Cardiac muscle cell (in vitro differentiated cells and primary cell): ENCODE data around the gene GKN2. TPM values are rescaled to one million over a fixed set of nuclear protein-coding genes. Genes with fewer than 3 reads are reported as not detected.

Experiments
- DNase-seq, 2 donors: peaks; one replicate each; pipeline versions ENCODE4 v3.0.0 to v3.0.0-alpha.2; 2010 to 2017; ENCODE audit warnings: low read depth in 1 of 2, low spot score in 1 of 2
- H3K27ac ChIP-seq: fragments of 200-600 bp; sonication (generic); 2 replicates; pipeline ENCODE4 v1.5.1; 2016
- H3K27me3 ChIP-seq: fragments of 200-600 bp; sonication (generic); 2 replicates; pipeline ENCODE4 v1.6.0; 2016; ENCODE audit warnings: control low read depth
- H3K36me3 ChIP-seq: fragments of 200-600 bp; sonication (generic); 2 replicates; pipeline ENCODE4 v1.5.1; 2016; ENCODE audit warnings: control low read depth
- H3K4me1 ChIP-seq: fragments of 200-600 bp; sonication (generic); 2 replicates; pipeline ENCODE4 v1.8.1; 2017; ENCODE audit warnings: low read depth, mild to moderate bottlenecking, mixed run types
- H3K4me3 ChIP-seq: fragments of 200-600 bp; sonication (generic); 2 replicates; pipeline ENCODE4 v1.5.1; 2016; ENCODE audit warnings: mild to moderate bottlenecking
- H3K9me3 ChIP-seq: fragments of 200-600 bp; sonication (generic); 2 replicates; pipeline ENCODE4 v1.5.1; 2017; ENCODE audit warnings: low read depth, mild to moderate bottlenecking, control low read depth
- CTCF ChIP-seq: IDR thresholded peaks from 2 replicates; pipeline ENCODE4 v1.5.1; 2012; ENCODE audit warnings: low read depth, mild to moderate bottlenecking, low read length
- polyA plus RNA-seq: library from polyadenylated mRNA; unstranded; fragments of >200 nt; fragmentation: Nextera tagmentation; extraction: Ambion mirVana; gene quantifications from 2 replicates; pipeline ENCODE4 v1.2.1, GENCODE V29; 2016
- total RNA-seq: library from RNA; depleted of rRNA; stranded (reverse); fragments of >200 nt; gene quantifications from 2 replicates; pipeline ENCODE4 v1.2.3, GENCODE V29; 2016

GKN2 gene
- total and polyA plus RNA-seq, 2 experiments from 2014 or later: not detected

GRCh38 chr2:68971591-68972231 is 19.0 kb upstream of the GKN2 start:
- H3K4me1 ChIP-seq: no peaks in the 10 kb centered on the region

GRCh38 chr2:68970566-68971265 is 18.0 kb upstream of the GKN2 start:
- Histone ChIP-seq H3K27ac (no peak overlapping the region), H3K36me3 (no peaks in the 10 kb centered on the region), H3K9me3 (no peaks in the 10 kb centered on the region), H3K4me3 (no peak overlapping the region), H3K4me1 (no peaks in the 10 kb centered on the region), H3K27me3 (no peaks in the 10 kb centered on the region)
- TF ChIP-seq CTCF: no peak
- DNase-seq: no peak

More at GRCh38 chr2:68971591-68972231, 19.0 kb upstream of the GKN2 start:
- peak in 1 of 2 donors; percentile 87 for DNase-seq
- no peak for TF ChIP-seq CTCF
- Histone ChIP-seq H3K27ac (no peak overlapping the region), H3K36me3 (no peaks in the 10 kb centered on the region), H3K4me3 (no peak overlapping the region), H3K27me3 (no peaks in the 10 kb centered on the region), H3K9me3 (no peaks in the 10 kb centered on the region)

GRCh38 chr2:68969736-68970490 is 17.2 kb upstream of the GKN2 start:
- H3K9me3 ChIP-seq: no peaks in the 10 kb centered on the region
- no peak for TF ChIP-seq CTCF
- no peak overlapping the region for H3K27ac ChIP-seq
- no peaks in the 10 kb centered on the region for H3K36me3 ChIP-seq
- no peaks in the 10 kb centered on the region for H3K27me3 ChIP-seq
- H3K4me1 ChIP-seq: no peaks in the 10 kb centered on the region
- DNase-seq: no peak
- no peak overlapping the region for H3K4me3 ChIP-seq

- no peak for TF ChIP-seq CTCF
- Histone ChIP-seq H3K9me3 (no peaks in the 10 kb centered on the region), H3K36me3 (no peaks in the 10 kb centered on the region), H3K27ac (no peak overlapping the region), H3K4me3 (no peak overlapping the region), H3K4me1 (no peaks in the 10 kb centered on the region), H3K27me3 (no peaks in the 10 kb centered on the region)
- no peak for DNase-seq
These were observed 15.5 kb upstream of the GKN2 start for GRCh38 chr2:68968221-68968620.

GRCh38 chr2:68964282-68964681 is 11.6 kb upstream of the GKN2 start:
- DNase-seq: no peak

More at GRCh38 chr2:68964282-68964681, 11.6 kb upstream of the GKN2 start:
- Histone ChIP-seq H3K4me1 (no peaks in the 10 kb centered on the region), H3K4me3 (no peak overlapping the region), H3K36me3 (no peaks in the 10 kb centered on the region), H3K9me3 (no peaks in the 10 kb centered on the region), H3K27me3 (no peaks in the 10 kb centered on the region), H3K27ac (no peak overlapping the region)
- TF ChIP-seq CTCF: no peak
